ENCODE results near the gene KRTAP6-3.

DNA sequence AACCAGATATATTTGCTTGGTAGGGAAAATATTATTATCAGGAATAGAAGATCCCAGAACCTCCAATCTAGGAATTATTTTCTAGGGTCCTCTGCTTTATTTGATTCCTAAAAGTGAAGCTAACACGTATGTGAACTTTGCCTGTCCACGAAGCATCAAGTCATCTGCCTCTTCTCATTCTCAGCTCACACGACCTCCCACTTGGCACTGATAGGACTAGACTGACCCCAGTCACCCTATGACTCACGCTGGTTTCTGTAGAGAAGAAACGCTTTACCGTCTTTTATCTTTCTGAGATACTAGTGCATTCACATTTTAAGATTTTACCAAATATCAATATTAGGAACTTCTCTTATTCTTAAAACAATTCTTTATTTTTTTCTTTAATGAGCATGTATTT is 29.2 kb upstream of the KRTAP6-3 start:
- TF ChIP-seq ZNF274 (IDR thresholded peaks at IDR 0.05; ENCODE audit: low read depth, low read length) (no peak), YY1 (IDR thresholded peaks at IDR 0.05; ENCODE audit: insufficient read depth, insufficient read length) (no peak)
